ENCODE data around the gene RAD51AP2.
"Not testable (repeated sequence)": the region's sequence is repeated elsewhere in the genome, so short reads cannot be mapped to it uniquely, and the experiment has no call there.

Gene RAD51AP2

DNA sequence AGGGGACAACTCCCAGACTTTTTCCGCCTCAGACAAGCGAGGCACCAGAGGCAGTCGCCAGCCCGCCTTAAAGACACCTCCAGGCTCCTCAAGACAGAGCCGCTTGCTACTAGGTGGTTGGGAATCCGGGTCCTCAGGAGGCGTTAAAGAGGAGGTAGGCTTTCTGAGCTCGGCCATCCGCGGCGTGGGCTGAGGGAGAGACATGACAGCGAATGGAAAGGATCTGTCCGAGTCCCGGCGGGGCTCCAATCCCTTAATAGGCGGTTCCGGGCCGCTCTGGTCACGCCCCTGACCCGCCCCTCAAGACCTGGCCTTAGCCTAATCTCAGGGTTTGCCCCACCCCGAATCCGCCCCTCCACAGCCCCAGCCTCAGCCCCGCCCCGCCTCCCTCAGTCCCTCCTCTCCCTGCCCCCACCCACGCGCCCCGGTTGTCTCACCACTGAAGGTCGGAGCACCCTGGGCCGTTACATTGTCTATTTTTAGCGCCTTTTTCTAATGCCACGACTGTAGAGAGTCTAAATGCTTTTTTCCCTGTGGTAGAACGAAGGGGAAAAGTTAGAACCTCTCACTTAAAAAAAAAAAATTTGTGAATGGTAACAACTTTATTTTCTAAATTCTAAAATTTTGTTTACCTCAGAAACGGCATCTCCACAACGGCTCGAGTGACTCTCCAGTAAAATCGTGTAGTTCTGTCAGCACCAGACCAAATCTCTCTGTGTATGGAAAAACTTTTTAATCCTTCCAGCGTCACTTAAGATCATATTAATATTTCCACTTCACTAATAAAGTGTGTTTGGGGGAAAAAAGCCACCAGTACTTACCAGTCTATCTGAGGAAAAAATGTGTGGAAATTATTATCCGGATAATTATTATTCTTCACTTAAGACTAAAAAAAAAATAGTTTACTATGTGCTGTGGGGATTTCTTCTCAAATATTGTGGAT is at the start of gene RAD51AP2:
Gene RAD51AP2 (minus strand): TSS at position 229 of the 943 bp plus-strand sequence. CDS start 25 bp downstream, at position 204.
- DNase-seq (ENCODE audit: low read depth): peak; percentile 61
- peak within 1 kb of the TSS; percentile 63 for H3K4me3 ChIP-seq (ENCODE audit: control insufficient read depth, low read depth, low read length)
- TF ChIP-seq, protein P1, sequence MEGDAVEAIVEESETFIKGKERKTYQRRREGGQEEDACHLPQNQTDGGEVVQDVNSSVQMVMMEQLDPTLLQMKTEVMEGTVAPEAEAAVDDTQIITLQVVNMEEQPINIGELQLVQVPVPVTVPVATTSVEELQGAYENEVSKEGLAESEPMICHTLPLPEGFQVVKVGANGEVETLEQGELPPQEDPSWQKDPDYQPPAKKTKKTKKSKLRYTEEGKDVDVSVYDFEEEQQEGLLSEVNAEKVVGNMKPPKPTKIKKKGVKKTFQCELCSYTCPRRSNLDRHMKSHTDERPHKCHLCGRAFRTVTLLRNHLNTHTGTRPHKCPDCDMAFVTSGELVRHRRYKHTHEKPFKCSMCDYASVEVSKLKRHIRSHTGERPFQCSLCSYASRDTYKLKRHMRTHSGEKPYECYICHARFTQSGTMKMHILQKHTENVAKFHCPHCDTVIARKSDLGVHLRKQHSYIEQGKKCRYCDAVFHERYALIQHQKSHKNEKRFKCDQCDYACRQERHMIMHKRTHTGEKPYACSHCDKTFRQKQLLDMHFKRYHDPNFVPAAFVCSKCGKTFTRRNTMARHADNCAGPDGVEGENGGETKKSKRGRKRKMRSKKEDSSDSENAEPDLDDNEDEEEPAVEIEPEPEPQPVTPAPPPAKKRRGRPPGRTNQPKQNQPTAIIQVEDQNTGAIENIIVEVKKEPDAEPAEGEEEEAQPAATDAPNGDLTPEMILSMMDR (IDR thresholded peaks at IDR 0.05; ENCODE audit: control insufficient read depth, insufficient read depth, low read depth, low read length, missing control alignments): no peak

DNA sequence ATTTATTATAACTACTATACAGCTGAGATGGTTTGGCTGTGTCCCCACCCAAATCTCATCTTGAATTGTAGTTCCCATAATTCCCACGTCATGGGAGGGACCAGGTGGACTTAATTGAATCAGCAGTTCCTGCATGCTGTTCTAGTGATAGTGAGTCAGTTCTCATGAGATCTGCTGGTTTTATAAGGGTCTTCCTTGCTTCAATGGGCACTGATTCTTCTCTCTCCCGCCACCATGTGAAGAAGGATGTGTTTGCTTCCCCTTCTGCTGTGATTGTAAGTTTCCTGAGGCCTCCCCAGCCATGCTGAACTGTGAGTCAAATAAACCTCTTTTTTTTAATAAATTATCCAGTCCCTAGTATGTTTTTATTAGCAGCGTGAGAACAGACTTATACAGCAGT is 47.5 kb upstream of the RAD51AP2 start:
- DNase-seq (ENCODE audit: low read depth); H3K4me3 ChIP-seq (ENCODE audit: control insufficient read depth, low read depth, low read length): not testable (repeated sequence)

GRCh38 chr2:17558878-17559277 is 40.6 kb upstream of the RAD51AP2 start:
- no peak overlapping the region for H3K4me3 ChIP-seq (ENCODE audit: control insufficient read depth, low read depth, low read length)
- TF ChIP-seq, protein P1 (IDR thresholded peaks at IDR 0.05; ENCODE audit: control insufficient read depth, insufficient read depth, low read depth, low read length, missing control alignments): no peak
- DNase-seq (ENCODE audit: low read depth): no peak

GRCh38 chr2:17558053-17558452 is 39.8 kb upstream of the RAD51AP2 start:
- DNase-seq (ENCODE audit: low read depth): no peak
- TF ChIP-seq, protein P1 (IDR thresholded peaks at IDR 0.05; ENCODE audit: control insufficient read depth, insufficient read depth, low read depth, low read length, missing control alignments): no peak
- H3K4me3 ChIP-seq (ENCODE audit: control insufficient read depth, low read depth, low read length): no peak overlapping the region

DNA sequence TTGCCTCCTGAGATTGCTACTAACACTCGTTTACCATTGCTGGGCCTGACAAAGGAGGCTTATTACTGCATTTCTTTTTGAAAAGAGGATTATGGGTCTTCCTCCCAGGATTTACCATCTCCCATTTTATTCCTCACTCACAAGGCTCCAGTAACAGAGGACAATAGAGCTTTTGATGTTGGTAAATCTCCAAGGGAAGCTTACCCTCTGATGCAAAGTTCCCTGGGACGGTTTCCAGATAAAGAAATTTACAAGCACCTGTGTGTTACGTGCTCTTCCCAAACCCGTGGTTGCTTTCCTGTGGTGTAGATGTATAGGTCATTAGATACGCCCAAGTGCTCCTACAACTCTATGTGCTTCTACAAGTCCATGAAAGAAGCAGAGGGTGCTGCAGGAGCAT is 39.4 kb upstream of the RAD51AP2 start:
- no peak overlapping the region for H3K4me3 ChIP-seq (ENCODE audit: control insufficient read depth, low read depth, low read length)
- DNase-seq (ENCODE audit: low read depth): no peak
- TF ChIP-seq, protein P1 (IDR thresholded peaks at IDR 0.05; ENCODE audit: control insufficient read depth, insufficient read depth, low read depth, low read length, missing control alignments): no peak

DNA sequence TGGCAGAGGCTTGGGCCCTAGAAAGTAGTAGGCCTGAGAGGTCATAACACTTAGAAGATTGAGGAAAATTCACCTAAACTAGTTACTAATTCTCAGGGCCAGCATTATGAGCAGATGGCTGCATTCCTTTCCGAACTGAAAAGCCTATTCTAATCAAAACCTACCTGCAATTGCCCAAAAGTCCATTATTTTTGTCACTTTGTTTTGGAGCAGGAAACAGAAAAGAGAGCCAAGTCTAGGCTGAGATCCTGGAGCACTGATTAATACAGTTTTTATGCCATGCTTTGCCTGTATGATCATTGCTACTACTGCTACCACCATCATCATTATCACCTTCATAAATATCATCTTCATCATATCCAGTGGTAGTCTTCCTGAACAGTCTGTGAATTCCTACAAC is 36.9 kb upstream of the RAD51AP2 start:
- TF ChIP-seq, protein P1 (IDR thresholded peaks at IDR 0.05; ENCODE audit: control insufficient read depth, insufficient read depth, low read depth, low read length, missing control alignments): no peak
- no peak overlapping the region for H3K4me3 ChIP-seq (ENCODE audit: control insufficient read depth, low read depth, low read length)
- no peak for DNase-seq (ENCODE audit: low read depth)

GRCh38 chr2:17550907-17551306 is 32.7 kb upstream of the RAD51AP2 start:
- TF ChIP-seq, protein P1 (IDR thresholded peaks at IDR 0.05; ENCODE audit: control insufficient read depth, insufficient read depth, low read depth, low read length, missing control alignments): no peak
- DNase-seq (ENCODE audit: low read depth): no peak
- H3K4me3 ChIP-seq (ENCODE audit: control insufficient read depth, low read depth, low read length): no peak overlapping the region
